Hematopoietic multipotent progenitor cell (in vitro differentiated cells): Measurements from ENCODE around the gene AEBP1. TPM values are rescaled to one million over a fixed set of nuclear protein-coding genes. Genes with fewer than 3 reads are reported as not detected.

Experiments
- DNase-seq, 3 donors: peaks; one replicate each; pipeline ENCODE4 v3.0.0-alpha.2; 2011 to 2015; ENCODE audit warnings: low read depth in 2 of 3, low spot score in 2 of 3
- total RNA-seq: library from RNA; depleted of rRNA; stranded (reverse); fragments of >200 nt; gene quantifications from one replicate; pipeline ENCODE4 v1.2.3, GENCODE V29; 2012

The AEBP1 gene
- total RNA-seq, 1 donor: 19.4 TPM

GRCh38 chr7:44083796-44084195 is 20.3 kb upstream of the AEBP1 start:
- no peak for DNase-seq

GRCh38 chr7:44084701-44085100 is 19.4 kb upstream of the AEBP1 start:
- no peak for DNase-seq

- DNase-seq: no peak
Observed at GRCh38 chr7:44085546-44085945, 18.6 kb upstream of the AEBP1 start.

GRCh38 chr7:44086627-44087026 is 17.5 kb upstream of the AEBP1 start:
- no peak for DNase-seq

- DNase-seq: no peak
Observed at GRCh38 chr7:44087911-44088838, 16.0 kb upstream of the AEBP1 start.

- DNase-seq: no peak
Observed at GRCh38 chr7:44093102-44093641, 11.0 kb upstream of the AEBP1 start.

GRCh38 chr7:44094365-44094764 is 9.8 kb upstream of the AEBP1 start:
- no peak for DNase-seq

GRCh38 chr7:44094883-44095592 is 9.1 kb upstream of the AEBP1 start:
- DNase-seq: no peak

- DNase-seq: no peak
Observed at GRCh38 chr7:44095781-44096180, 8.4 kb upstream of the AEBP1 start.

- DNase-seq: no peak
Observed at GRCh38 chr7:44096326-44096881, 7.7 kb upstream of the AEBP1 start.

- DNase-seq: peak in 2 of 3 donors; percentile 44 to 54
Observed at GRCh38 chr7:44097064-44097932, 6.8 kb upstream of the AEBP1 start.

GRCh38 chr7:44098092-44099068 is 5.8 kb upstream of the AEBP1 start:
- no peak for DNase-seq

GRCh38 chr7:44099669-44100068 is 4.5 kb upstream of the AEBP1 start:
- no peak for DNase-seq

- DNase-seq: no peak
Observed at GRCh38 chr7:44100458-44101302, 3.5 kb upstream of the AEBP1 start.

- DNase-seq: no peak
Observed at GRCh38 chr7:44101303-44101965, 2.7 kb upstream of the AEBP1 start.

GRCh38 chr7:44101966-44102845 is 1.9 kb upstream of the AEBP1 start:
- DNase-seq: no peak
